Activated gamma-delta T cell treated with Interleukin-2 at 50 U/mL for 16 hours (primary cell): ENCODE data around the gene GBP7.
"Not testable (repeated sequence)": the region's sequence is repeated elsewhere in the genome, so short reads cannot be mapped to it uniquely, and the experiment has no call there.

Source experiments
- DNase-seq: peaks from one replicate; pipeline ENCODE4 v3.0.0-alpha.2; 2020

The GBP7 gene

GRCh38 chr1:89170170-89171066, 5.4 kb downstream of the GBP7 start:
- DNase-seq, result no peak

GRCh38 chr1:89169166-89169565, 6.6 kb downstream of the GBP7 start:
- DNase-seq, result no peak

DNA sequence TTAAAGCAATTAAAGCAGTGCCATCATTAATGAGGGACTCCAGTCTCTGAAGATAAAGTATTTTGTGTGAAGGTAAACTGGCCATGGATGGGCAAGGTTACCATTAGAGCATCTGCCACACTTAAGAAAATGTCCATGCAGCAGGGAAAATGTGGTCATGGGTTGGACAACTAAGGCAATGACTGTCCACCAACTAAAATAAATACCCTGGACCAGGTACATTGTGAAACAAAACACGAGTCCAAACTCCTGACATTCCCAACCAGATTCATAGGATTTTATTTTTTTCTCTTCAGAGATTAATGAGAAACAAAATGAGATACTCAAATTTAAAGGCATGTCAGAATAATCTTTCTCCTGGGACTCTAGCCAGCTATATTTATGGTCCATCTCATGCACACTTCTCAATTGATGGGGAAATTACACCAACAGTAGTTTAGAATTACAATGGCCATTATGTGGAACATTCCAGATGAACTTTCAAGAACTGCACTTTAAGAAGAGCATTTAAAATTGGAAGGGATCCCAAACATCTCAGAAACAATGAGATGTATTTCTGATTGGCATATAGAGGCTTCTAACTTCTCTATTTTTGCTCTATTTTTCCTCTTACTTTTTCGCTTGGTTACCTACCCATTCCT, 8.1 kb downstream of the GBP7 start:
- DNase-seq, result no peak

DNA sequence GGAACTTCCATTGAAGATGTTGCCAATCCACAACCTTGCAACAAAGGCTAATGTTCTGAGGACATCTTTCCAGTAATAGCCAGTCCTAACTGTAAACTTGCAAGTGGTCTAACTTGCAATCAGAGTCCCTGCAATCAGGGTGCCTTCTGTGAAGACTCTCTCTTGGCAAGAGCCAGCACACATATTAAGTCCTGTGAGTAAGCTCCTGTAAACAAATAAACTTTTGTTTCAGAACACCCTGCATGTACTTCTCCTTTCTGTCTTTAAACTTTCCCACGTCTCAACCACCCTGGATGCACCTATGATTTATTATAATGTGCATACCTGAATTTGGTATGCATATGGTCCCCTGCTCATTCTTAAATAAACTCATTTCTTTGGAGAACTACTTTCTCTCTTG, 9.1 kb downstream of the GBP7 start:
- no peak for DNase-seq

DNA sequence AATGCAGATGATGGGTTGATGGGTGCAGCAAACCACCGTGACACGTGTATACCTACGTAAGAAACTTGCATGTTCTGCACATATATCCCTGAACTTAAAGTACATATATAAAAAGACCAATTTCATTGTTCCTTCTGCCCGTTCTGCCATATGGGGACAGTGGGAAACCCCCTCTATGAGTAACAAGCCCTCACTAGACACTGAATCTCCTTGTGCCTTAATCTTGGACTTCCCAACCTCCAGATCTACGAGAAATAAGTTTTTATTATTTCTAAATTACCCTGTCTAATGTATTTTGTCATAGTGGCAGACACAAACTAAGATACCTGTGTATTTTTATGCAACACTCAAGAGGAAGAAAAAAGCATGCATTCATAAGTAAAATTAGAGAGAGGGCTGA, 10.0 kb downstream of the GBP7 start:
- DNase-seq, result no peak

- no peak for DNase-seq
Measured at GRCh38 chr1:89151047-89151446, 24.8 kb downstream of the GBP7 start.

DNA sequence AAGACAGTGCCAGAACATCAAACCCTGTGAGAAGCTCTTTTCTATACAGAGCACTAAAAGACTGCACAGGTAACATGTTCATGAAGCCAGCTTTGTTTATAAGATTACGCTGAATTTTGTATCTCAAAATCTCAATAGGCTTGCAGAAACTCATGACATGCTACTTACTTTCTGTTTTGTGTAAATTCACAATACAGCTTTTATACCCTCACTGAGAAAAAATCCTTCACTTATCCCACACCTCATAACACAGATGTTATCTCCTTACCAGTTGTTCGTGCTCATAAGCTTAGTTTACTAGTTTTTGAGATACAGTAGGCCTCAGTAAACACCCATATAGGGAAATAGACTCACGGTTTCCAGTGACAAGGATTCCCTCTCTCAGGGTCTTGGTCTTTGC, 25.8 kb downstream of the GBP7 start:
- DNase-seq, result no peak

DNA sequence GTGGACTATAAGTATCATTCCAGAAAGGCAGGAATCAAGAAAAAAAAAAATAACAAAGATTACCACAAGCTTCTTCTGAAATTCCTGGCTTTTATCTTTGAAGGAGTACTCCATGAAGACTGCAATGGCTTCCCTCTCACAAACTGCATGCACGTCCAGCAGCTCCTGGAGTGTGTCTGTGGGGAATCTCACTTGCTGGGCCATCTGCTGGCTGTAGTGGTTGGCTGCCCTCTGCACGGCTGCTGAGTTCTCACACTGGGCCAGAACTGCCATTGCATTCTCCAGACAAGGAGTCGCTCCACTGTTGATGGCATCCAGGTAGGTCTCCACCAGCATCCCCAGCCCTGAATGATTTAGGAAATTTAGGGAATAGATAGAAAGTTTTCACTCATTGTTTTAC, 26.6 kb downstream of the GBP7 start:
- DNase-seq, result no peak

DNA sequence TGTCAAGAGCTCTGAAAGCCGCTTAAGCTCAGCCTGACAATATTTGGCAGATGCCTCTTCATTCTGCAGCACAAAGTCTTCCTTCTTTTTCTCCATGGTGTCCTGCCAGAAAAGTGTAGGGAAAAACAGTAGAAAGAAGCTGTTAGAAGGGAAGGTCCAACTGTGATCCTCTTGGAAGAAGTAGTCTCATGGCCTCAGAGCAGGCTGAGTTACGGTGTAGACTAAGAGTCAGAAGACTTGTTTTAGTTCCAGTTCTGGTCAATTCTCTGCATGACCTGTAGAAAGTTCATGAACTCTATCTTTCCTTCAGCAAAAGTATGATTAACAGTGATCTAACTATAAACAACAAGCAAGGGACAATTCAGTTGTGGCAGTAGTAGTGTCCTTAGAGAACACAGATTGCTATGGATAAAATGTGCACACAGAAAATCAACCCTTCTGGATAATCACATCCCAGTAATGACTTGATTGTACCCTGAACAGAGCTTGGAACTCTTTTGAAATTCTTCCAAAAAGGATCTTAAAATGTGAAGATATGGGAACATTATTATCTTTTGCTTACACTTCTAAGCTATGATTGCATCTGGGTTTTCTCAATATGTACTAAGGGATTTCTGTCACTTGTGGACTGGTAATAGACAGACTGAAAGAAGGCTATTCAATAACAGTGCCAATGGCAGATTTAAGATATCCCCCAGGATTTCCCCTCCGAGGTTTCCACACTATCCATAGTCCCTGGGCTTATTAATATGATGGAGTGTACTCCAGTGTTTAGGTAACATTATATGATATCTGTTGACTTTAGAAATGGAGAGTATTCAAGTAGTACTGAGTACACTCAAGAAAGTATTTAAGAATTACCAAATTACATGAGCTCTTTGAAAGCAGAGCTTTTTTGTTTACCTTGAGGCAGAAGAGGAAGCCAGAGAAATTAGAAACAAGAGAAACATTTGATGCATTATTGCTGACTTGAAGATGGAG, 27.8 kb downstream of the GBP7 start:
- no peak for DNase-seq

- DNase-seq, result no peak
Measured at GRCh38 chr1:89146721-89147120, 29.1 kb downstream of the GBP7 start.

- DNase-seq, result no peak
Measured at GRCh38 chr1:89143484-89143883, 32.3 kb downstream of the GBP7 start.

- no peak for DNase-seq
Measured at GRCh38 chr1:89142160-89142559, 33.6 kb downstream of the GBP7 start.

- DNase-seq, result no peak
Measured at GRCh38 chr1:89133747-89134146, 42.1 kb downstream of the GBP7 start.

GRCh38 chr1:89130716-89131115, 45.1 kb downstream of the GBP7 start:
- no peak for DNase-seq

DNA sequence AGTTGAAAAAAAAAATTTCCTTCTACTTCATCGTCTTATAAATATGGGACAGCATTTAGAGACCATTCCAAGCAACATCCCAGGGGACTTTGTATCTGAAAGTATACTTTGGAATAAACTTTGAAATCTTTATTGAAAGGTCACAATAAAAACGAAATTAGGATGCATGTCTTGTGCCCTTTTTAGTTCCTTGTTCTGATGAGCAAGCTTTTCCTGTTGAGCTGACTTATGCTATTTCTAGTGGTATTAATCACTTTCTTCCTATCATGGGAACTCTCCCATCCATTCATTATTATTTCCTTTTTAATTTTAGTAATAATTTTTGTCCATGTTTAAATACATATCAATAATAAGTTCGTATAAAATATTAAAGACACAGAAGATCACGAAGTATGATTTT, 45.9 kb downstream of the GBP7 start:
- no peak for DNase-seq

DNA sequence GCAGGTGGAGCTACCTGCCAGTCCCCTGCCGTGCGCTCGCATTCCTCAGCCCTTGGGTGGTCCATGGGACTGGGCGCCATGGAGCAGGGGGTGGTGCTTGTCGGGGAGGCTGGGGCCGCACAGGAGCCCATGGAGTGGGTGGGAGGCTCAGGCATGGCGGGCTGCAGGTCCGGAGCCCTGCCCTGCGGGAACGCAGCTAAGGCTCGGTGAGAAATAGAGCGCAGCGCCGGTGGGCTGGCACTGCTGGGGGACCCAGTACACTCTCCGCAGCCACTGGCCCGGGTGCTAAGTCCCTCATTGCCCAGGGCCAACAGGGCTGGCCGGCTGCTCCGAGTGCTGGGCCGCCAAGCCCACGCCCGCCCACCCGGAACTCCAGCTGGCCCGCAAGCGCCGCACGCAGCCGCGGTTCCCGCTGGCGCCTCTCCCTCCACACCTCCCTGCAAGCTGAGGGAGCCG, 47.8 kb downstream of the GBP7 start:
- DNase-seq, result not testable (repeated sequence)

DNA sequence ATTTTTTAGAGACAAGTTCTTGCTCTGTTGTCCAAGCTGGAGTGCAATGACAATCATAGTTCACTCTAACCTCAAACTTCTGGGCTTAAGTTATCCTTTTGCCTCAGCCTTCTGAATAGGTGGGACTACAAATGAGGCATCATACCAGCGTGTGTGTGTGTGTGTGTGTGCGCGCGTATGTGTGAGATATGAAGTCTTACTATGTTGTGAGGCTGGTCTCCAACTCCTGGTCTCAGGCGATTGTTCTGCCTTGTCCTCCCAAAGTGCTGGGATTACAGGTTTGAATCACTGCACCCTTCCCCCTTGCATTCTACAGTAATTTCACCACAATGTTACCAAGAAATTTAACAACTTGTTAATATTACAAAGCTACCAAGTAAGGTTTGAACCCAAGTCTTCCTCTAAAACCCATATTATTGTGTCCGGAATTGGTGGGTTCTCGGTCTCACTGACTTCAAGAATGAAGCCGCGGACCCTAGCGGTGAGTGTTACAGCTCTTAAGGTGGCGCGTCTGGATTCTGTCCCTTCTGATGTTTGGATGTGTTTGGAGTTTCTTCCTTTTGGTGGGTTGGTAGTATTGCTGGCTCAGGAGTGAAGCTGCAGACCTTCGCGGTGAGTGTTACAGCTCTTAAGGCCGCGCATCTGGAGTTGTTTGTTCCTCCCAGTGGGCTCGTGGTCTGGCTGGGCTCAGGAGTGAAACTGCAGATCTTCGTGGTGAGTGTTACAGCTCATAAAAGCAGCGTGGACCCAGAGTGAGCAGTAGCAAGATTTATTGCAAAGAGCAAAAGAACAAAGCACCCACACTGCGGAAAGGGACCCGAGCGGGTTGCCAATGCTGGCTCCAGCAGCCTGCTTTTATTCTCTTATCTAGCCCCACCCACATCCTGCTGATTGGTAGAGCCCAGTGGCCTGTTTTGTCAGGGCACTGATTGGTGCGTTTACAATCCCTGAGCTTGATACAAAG, 48.9 kb downstream of the GBP7 start:
- peak; percentile 78 for DNase-seq

- no peak for DNase-seq
Measured at GRCh38 chr1:89125913-89126580, 49.8 kb downstream of the GBP7 start, which contains the start of gene GBP2. TSS of gene GBP2 (minus strand) at chr1:89126114. CDS start at chr1:89121966, 4,148 bp downstream.

GRCh38 chr1:89125240-89125912, 50.4 kb downstream of the GBP7 start:
- DNase-seq, result no peak

DNA sequence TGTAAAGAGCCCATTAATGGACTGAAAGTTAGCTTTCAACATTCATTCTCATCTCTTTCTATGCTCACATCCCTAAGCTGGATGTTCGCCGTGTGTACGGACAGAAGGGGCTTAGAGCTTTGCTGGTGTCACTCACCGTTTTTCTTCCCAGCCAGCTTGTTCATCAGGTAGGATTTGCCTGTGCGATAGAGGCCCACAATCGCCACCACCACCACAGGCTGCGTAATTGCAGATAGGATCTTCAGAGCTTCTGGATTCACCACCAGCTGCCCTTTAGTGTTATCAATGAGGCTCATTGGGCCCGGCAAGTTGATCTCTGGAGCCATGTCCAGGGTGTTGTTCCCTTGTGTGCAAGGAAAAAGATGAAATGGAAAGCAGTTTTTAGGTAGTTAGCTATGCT, 54.2 kb downstream of the GBP7 start:
- DNase-seq, result no peak

GRCh38 chr1:89114662-89115061, 61.1 kb downstream of the GBP7 start:
- no peak for DNase-seq
